B cell (primary cell): ENCODE results near the gene PJVK. TPM values are rescaled to one million over a fixed set of nuclear protein-coding genes. Genes with fewer than 3 reads are reported as not detected.

Experiments used
- ATAC-seq: fragments of 200-7000 bp; cut with Tn5 transposase; one replicate; pipeline ENCODE4 v1.10.0; 2021; ENCODE audit warnings: low read depth, mild to moderate bottlenecking, moderate number of reproducible peaks, moderate library complexity
- CTCF ChIA-PET: fragments of 350-600 bp; sonication (Branson Sonifier 250); formaldehyde crosslinking; loops from one replicate; lab custom pipeline; 2021; ENCODE audit warnings: antibody characterized with exemption, inconsistent platforms; lab: Charles Lee
- POLR2A ChIA-PET: fragments of 350-600 bp; sonication (Branson Sonifier 250); formaldehyde crosslinking; loops from one replicate; lab custom pipeline; 2021; ENCODE audit warnings: antibody characterized with exemption; lab: Charles Lee
- DNase-seq: peaks from one replicate; pipeline ENCODE4 v3.0.0; 2013
- H2AFZ ChIP-seq: 2 replicates; pipeline ENCODE4 v1.6.1; 2012; ENCODE audit warnings: mild to moderate bottlenecking, low read depth, low read length; ENCODE audit not compliant: insufficient read depth, poor library complexity, severe bottlenecking
- H3K27ac ChIP-seq, 2 donors: 1 replicate in 1 of 2; 2 replicates in 1 of 2; pipeline ENCODE4 v1.5.1; 2012 to 2013; ENCODE audit warnings: low read length in 2 of 2, mild to moderate bottlenecking in 2 of 2, moderate library complexity in 1 of 2
- H3K27me3 ChIP-seq, 4 experiments: fragments of 200-600 bp in 1 of 4; sonication (generic) in 1 of 4; replicated peaks in 1 of 4; 1 replicate in 2 of 4; 2 replicates in 2 of 4; pipeline versions ENCODE4 v1.6.1 to v1.7.0; 2013 to 2016; ENCODE audit warnings: low read length in 3 of 4, mild to moderate bottlenecking in 2 of 4, mixed read lengths in 1 of 4, moderate library complexity in 1 of 4; ENCODE audit not compliant: insufficient read depth in 4 of 4, control insufficient read depth in 3 of 4; ENCODE audit errors: control extremely low read depth in 1 of 4
- H3K36me3 ChIP-seq, 2 experiments: replicated peaks in 1 of 2; 1 replicate in 1 of 2; 2 replicates in 1 of 2; pipeline versions ENCODE4 v1.6.1 to v1.7.1; 2013; ENCODE audit warnings: low read length in 1 of 2; ENCODE audit not compliant: insufficient read depth in 2 of 2, control insufficient read depth in 1 of 2; ENCODE audit errors: control extremely low read depth in 1 of 2, extremely low read depth in 1 of 2
- H3K4me1 ChIP-seq, 2 donors: fragments of 200-600 bp in 1 of 2; sonication (generic) in 1 of 2; 1 replicate in 1 of 2; 2 replicates in 1 of 2; pipeline versions ENCODE4 v1.5.1 to v1.6.1; 2013 to 2017; ENCODE audit warnings: low read length in 2 of 2; ENCODE audit not compliant: control insufficient read depth in 2 of 2, insufficient read depth in 2 of 2
- H3K4me2 ChIP-seq: replicated peaks from 2 replicates; pipeline ENCODE3; 2012; ENCODE audit warnings: mild to moderate bottlenecking, low read depth, low read length; ENCODE audit not compliant: poor library complexity, severe bottlenecking
- H3K4me3 ChIP-seq, 5 experiments: fragments of 200-600 bp in 1 of 5; sonication (generic) in 1 of 5; 1 replicate in 3 of 5; 2 replicates in 2 of 5; pipeline versions ENCODE4 v1.5.1 to v1.7.0; 2011 to 2016; ENCODE audit warnings: low read length in 4 of 5, mild to moderate bottlenecking in 4 of 5, low read depth in 2 of 5, control low read depth in 1 of 5, moderate library complexity in 1 of 5; ENCODE audit not compliant: insufficient read depth in 1 of 5; ENCODE audit errors: control extremely low read depth in 1 of 5, extremely low read depth in 1 of 5
- H3K79me2 ChIP-seq: fragments of 200-600 bp; sonication (generic); one replicate; pipeline ENCODE4 v1.6.0; 2016; ENCODE audit warnings: low read length; ENCODE audit not compliant: control insufficient read depth, insufficient read depth
- H3K9ac ChIP-seq: fragments of 200-600 bp; sonication (generic); 2 replicates; pipeline ENCODE4 v1.6.1; 2017; ENCODE audit warnings: mild to moderate bottlenecking, low read length, moderate library complexity
- H3K9me3 ChIP-seq, 3 donors: one replicate each; pipeline versions ENCODE4 v1.6.1 to v1.7.1; 2013; ENCODE audit warnings: low read length in 2 of 3; ENCODE audit not compliant: control insufficient read depth in 2 of 3, insufficient read depth in 1 of 3; ENCODE audit errors: control extremely low read depth in 1 of 3
- H4K20me1 ChIP-seq: 2 replicates; pipeline ENCODE4 v1.6.0; 2012; ENCODE audit warnings: mild to moderate bottlenecking, low read length; ENCODE audit not compliant: insufficient read depth, control insufficient read depth, poor library complexity, severe bottlenecking
- H3K27ac Mint-ChIP-seq: one replicate; pipeline ENCODE4 v1.8.0; 2021; ENCODE audit warnings: mixed read lengths
- H3K27me3 Mint-ChIP-seq: one replicate; pipeline ENCODE4 v1.8.0; 2021; ENCODE audit warnings: mixed read lengths
- H3K4me1 Mint-ChIP-seq: one replicate; pipeline ENCODE4 v1.8.0; 2021; ENCODE audit warnings: mixed read lengths
- H3K4me3 Mint-ChIP-seq: one replicate; pipeline ENCODE4 v1.8.0; 2021; ENCODE audit warnings: mixed read lengths
- H3K9me3 Mint-ChIP-seq: one replicate; pipeline ENCODE4 v1.8.0; 2022; ENCODE audit warnings: mixed read lengths; ENCODE audit not compliant: insufficient read depth
- EZH2 ChIP-seq: IDR thresholded peaks from 2 replicates; pipeline ENCODE4 v1.6.1; 2012; ENCODE audit warnings: borderline replicate concordance, low read depth, mild to moderate bottlenecking, moderate library complexity, low read length; ENCODE audit not compliant: insufficient read depth, poor library complexity, severe bottlenecking
- WGBS: methylation state at CpG from one replicate; pipeline ENCODE4 v1.1.5; 2013; ENCODE audit warnings: missing lambda C conversion rate; ENCODE audit not compliant: insufficient coverage; 5-methylcytosine and 5-hydroxymethylcytosine counted together
- intact Hi-C: fragments of 100-400 bp; cut with micrococcal nuclease; formaldehyde crosslinking; loops from one replicate; pipeline ENCODE4 v1.10.0; 2022
- polyA plus RNA-seq: library from polyadenylated mRNA; depleted of rRNA; stranded (reverse); fragments of >200 nt; gene quantifications from 2 replicates; pipeline ENCODE4 v1.2.3, GENCODE V29; 2012
- total RNA-seq, 2 donors: library from RNA; stranded (reverse); fragments of 120-200 nt in 1 of 2; gene quantifications; 1 replicate in 1 of 2; 2 replicates in 1 of 2; pipeline versions ENCODE4 v1.2.3 to v1.2.4, GENCODE V29; 2013 to 2022
- TF ChIP-seq, protein P1 (sequence below): fragments of 200-600 bp; IDR thresholded peaks from one replicate; pipeline ENCODE4 v1.8.0; 2022; ENCODE audit warnings: antibody characterized with exemption, mild to moderate bottlenecking

The PJVK gene
- total and polyA plus RNA-seq, 2 donors (not counting 1 experiment from before 2014, with no cell fraction given): 2.3 to 7.9 TPM

DNA sequence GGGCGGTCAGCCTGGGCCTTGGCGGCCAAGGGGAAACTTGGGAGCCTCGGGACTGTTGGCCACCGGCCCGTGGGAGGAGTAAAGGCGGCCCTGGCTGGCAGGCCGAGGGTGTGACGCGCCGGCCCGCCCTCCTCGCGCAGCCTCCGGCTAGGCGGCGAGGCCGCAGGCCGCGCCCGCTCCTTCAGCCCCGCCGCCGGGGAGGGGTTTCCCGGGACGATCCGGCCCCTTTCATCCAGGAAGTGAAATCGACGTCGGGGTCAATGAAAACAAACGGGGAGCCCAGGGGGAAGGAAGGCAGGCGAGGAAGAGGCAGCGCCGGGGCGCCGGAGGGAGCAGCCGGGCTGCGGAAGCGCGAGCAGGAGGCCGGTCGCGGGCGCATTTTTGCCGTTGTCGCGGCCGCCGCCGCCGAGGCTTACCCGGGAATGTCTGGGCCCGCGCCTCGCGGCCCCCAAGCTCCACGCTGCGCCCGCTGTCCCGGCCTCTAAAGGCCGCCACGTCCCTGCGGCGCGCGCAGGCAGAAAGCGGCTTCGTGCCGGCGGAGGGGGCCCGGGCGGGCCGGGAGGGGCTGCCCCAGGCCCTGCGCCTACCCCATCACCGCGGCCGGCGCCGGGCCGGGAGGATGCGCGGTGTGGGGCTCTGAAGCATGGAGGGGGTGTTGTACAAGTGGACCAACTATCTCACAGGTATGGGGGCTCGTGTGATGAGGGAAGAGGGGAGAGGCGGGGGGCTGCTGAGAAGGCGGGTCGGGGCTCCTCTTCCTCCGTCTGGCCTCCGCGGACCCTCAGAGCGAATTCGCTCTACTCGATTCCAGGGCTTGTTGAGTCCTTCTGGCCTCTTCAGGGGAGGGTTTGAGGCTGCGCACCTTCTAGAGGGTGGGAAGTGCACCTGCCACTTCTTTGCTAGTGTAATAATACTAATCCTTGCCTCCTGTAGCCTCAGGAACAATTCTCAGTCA is 29.3 kb downstream of the PJVK start, which contains the start of gene PLEKHA3:
Gene PLEKHA3, plus strand, starts transcription at position 231 of the 955 bp plus-strand sequence. Its CDS starts 413 bp downstream, at position 644.
- peak; percentile 89 for DNase-seq
- Mint-ChIP-seq H3K4me3 (peak within 1 kb of the TSS; percentile 98), H3K27me3 (no peaks in the 10 kb centered on the region), H3K4me1 (peaks cover 52% of the 10 kb centered on the region), H3K27ac (peak within 1 kb of the TSS; percentile 97), H3K9me3 (no peaks in the 10 kb centered on the region)
- Histone ChIP-seq H3K4me3 (peak within 1 kb of the TSS; percentile 52 to 98 (median 69)), H3K9ac (peak within 1 kb of the TSS; percentile 92), H3K36me3 (no peaks in the 10 kb centered on the region), H3K9me3 (no peaks in the 10 kb centered on the region), H3K79me2 (peaks cover 49% of the 10 kb centered on the region), H3K4me2 (peak within 1 kb of the TSS; percentile 94), H4K20me1 (peaks cover 36% of the 10 kb centered on the region), H3K27me3 (no peaks in the 10 kb centered on the region), H3K27ac (peak within 1 kb of the TSS; percentile 86 to 90), H3K4me1 (peaks cover 32 to 34% of the 10 kb centered on the region in 2 donors), H2AFZ (peak within 1 kb of the TSS; percentile 93)
- ChIA-PET POLR2A (interaction anchor here (0.6 to 1.7 kb wide), 2 partner anchors 30 to 114 kb away, joined by 3 to 5 read pairs; partner anchors contain the start of genes PJVK and PRKRA), CTCF (interaction anchor here (0.7 to 2.1 kb wide), 3 partner anchors 66 to 215 kb away, joined by 3 to 4 read pairs (median 4); no protein-coding TSS in a partner anchor)
- WGBS: under 1% methylated on average over 73 of the region's 92 CpGs
- ATAC-seq: peak; percentile 63
- intact Hi-C loops: no loop called here
- TF ChIP-seq EZH2: no peak
- TF ChIP-seq, protein P1, sequence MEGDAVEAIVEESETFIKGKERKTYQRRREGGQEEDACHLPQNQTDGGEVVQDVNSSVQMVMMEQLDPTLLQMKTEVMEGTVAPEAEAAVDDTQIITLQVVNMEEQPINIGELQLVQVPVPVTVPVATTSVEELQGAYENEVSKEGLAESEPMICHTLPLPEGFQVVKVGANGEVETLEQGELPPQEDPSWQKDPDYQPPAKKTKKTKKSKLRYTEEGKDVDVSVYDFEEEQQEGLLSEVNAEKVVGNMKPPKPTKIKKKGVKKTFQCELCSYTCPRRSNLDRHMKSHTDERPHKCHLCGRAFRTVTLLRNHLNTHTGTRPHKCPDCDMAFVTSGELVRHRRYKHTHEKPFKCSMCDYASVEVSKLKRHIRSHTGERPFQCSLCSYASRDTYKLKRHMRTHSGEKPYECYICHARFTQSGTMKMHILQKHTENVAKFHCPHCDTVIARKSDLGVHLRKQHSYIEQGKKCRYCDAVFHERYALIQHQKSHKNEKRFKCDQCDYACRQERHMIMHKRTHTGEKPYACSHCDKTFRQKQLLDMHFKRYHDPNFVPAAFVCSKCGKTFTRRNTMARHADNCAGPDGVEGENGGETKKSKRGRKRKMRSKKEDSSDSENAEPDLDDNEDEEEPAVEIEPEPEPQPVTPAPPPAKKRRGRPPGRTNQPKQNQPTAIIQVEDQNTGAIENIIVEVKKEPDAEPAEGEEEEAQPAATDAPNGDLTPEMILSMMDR: no peak
